H1 (cell line): ENCODE results near the gene SMARCA2. TPM values are rescaled to one million over a fixed set of nuclear protein-coding genes. Genes with fewer than 3 reads are reported as not detected.

Experiments used
- BCL11A ChIP-seq, 2 experiments: IDR thresholded peaks; one replicate each; pipeline ENCODE4 v1.6.1; 2011; ENCODE audit warnings: low read depth in 2 of 2, low read length in 2 of 2, mild to moderate bottlenecking in 2 of 2
- FOSL1 ChIP-seq: IDR thresholded peaks from 2 replicates; pipeline ENCODE4 v1.6.1; 2011; ENCODE audit warnings: mild to moderate bottlenecking, low read depth, low read length, moderate library complexity; ENCODE audit not compliant: insufficient read depth
- KDM1A ChIP-seq: fragments of 200-600, 300-600 bp; sonication (generic); IDR thresholded peaks from 2 replicates; pipeline ENCODE4 v1.7.1; 2016; ENCODE audit warnings: mild to moderate bottlenecking, low read length, borderline replicate concordance
- KDM5A ChIP-seq: fragments of 200-600 bp; IDR thresholded peaks from 2 replicates; pipeline ENCODE4 v1.7.1; 2012; ENCODE audit warnings: mild to moderate bottlenecking, low read length, inconsistent platforms, mixed read lengths
- POU5F1 ChIP-seq: IDR thresholded peaks from 2 replicates; pipeline ENCODE4 v1.6.1; 2011; ENCODE audit warnings: low read depth, mild to moderate bottlenecking, low read length, moderate library complexity
- RFX5 ChIP-seq: IDR thresholded peaks from 2 replicates; pipeline ENCODE4 v1.6.1; 2011; ENCODE audit warnings: low read depth, low read length, improper control_type of control experiment, borderline replicate concordance
- SP2 ChIP-seq: IDR thresholded peaks from 2 replicates; pipeline ENCODE4 v1.6.1; 2012; ENCODE audit warnings: mild to moderate bottlenecking, low read length, inconsistent platforms
- TEAD4 ChIP-seq: IDR thresholded peaks from 2 replicates; pipeline ENCODE4 v1.6.1; 2012; ENCODE audit warnings: low read depth, low read length, inconsistent platforms, mixed read lengths
- polyA plus RNA-seq, 7 experiments: library from polyadenylated mRNA; depleted of rRNA in 3 of 7; stranded (reverse) in 5 of 7; unstranded in 2 of 7; fragments of >200 nt in 5 of 7; fragments of 200-250 nt in 2 of 7; gene quantifications; 1 replicate in 5 of 7; 2 replicates in 1 of 7; 4 replicates in 1 of 7; pipeline versions ENCODE4 v1.2.1 to v1.2.3, GENCODE V29; 2011 to 2013; ENCODE audit warnings: missing spikeins in 2 of 7, mixed read lengths in 2 of 7
- total RNA-seq: library from RNA; stranded (reverse); fragmentation: NEBNext Ultra II Directional; extraction: Animal tissue kit (Norgen Biotek cat#: 25700); gene quantifications from 2 replicates; pipeline ENCODE4 v1.2.1, GENCODE V29; 2021
- TF ChIP-seq, protein P1 (sequence below), 3 experiments: IDR thresholded peaks; 1 replicate in 2 of 3; 2 replicates in 1 of 3; pipeline versions ENCODE4 v1.5.1 to v1.6.1; 2011; ENCODE audit warnings: low read length in 3 of 3, mild to moderate bottlenecking in 3 of 3, inconsistent platforms in 2 of 3, low read depth in 1 of 3, moderate library complexity in 1 of 3; ENCODE audit not compliant: insufficient read depth in 1 of 3; ENCODE audit errors: control extremely low read depth in 1 of 3

SMARCA2 gene
- total and polyA plus RNA-seq, 2 of the 8 experiments (the other 6 are each of a cell fraction or from before 2014, with no cell fraction given), result 6.3 to 21.7 TPM

DNA sequence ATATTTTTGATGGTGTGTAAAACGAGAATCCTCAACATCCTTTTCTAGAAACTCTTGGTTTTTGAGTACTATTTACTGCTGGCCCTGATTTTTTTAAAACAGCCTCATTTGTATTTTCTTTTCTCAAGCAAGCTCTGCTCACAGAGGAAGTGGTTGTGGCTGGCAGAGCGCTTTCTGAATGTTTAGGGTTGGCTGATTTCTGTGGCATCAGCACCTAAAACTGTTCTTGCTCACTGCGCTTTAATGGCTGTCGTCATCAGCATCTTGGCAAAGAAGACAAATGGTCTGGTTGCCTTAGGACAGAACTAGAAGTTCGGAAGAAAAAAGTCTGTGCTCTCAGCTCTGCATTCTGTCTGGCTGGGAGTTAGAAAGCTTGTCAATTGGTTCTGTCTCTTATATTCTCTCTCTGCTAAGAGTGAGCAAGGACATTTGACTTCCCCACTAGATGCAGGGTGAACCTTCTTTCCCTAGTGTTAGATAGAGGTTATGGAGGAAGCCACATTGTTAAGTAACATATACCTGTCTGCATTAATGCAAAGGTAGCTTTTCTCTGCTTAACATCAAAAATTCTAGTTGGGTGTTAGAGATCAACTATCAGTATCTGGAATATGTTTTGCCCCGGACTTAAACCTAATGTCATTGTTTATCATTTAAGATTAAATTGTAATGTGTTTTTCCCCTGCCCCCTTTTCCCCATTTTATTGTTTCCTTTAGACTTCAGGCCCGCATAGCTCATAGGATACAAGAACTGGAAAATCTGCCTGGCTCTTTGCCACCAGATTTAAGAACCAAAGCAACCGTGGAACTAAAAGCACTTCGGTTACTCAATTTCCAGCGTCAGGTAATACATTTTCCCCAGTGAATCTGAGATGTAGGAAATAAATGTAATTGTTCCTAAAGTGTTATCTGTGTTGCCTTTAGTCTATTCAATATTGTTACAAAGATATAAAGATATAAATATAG, 39.0 kb downstream of the SMARCA2 start (continued):
- TF ChIP-seq FOSL1, result no peak
- TF ChIP-seq, protein P1, sequence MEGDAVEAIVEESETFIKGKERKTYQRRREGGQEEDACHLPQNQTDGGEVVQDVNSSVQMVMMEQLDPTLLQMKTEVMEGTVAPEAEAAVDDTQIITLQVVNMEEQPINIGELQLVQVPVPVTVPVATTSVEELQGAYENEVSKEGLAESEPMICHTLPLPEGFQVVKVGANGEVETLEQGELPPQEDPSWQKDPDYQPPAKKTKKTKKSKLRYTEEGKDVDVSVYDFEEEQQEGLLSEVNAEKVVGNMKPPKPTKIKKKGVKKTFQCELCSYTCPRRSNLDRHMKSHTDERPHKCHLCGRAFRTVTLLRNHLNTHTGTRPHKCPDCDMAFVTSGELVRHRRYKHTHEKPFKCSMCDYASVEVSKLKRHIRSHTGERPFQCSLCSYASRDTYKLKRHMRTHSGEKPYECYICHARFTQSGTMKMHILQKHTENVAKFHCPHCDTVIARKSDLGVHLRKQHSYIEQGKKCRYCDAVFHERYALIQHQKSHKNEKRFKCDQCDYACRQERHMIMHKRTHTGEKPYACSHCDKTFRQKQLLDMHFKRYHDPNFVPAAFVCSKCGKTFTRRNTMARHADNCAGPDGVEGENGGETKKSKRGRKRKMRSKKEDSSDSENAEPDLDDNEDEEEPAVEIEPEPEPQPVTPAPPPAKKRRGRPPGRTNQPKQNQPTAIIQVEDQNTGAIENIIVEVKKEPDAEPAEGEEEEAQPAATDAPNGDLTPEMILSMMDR (IDR thresholded peaks at IDR 0.05; ENCODE audit: control extremely low read depth in 1 of 3, insufficient read depth in 1 of 3, low read depth in 1 of 3, low read length in 3 of 3), result no peak
- TF ChIP-seq BCL11A (IDR thresholded peaks at IDR 0.05; ENCODE audit: low read depth in 2 of 2, low read length in 2 of 2), result no peak
- no peak for TF ChIP-seq RFX5
- no peak for TF ChIP-seq KDM5A
- no peak for TF ChIP-seq POU5F1
- TF ChIP-seq SP2, result no peak
- no peak for TF ChIP-seq TEAD4
- no peak for TF ChIP-seq KDM1A
